Activated T-cell treated with anti-CD3 and anti-CD28 coated beads, Interleukin-2, amount 50 U/mL, for 24 hours (primary cell): Measurements from ENCODE around the gene SVBP.
"Not testable (repeated sequence)": the region's sequence is repeated elsewhere in the genome, so short reads cannot be mapped to it uniquely, and the experiment has no call there.

Source experiments
- DNase-seq: peaks from one replicate; pipeline ENCODE4 v3.0.0-alpha.2; 2020
- H3K27ac Mint-ChIP-seq: 2 replicates; pipeline ENCODE4 v1.8.0; 2020; ENCODE audit warnings: mild to moderate bottlenecking, mixed read lengths
- H3K27me3 Mint-ChIP-seq: 2 replicates; pipeline ENCODE4 v1.8.0; 2020; ENCODE audit warnings: mixed read lengths
- H3K36me3 Mint-ChIP-seq: 2 replicates; pipeline ENCODE4 v1.8.0; 2020; ENCODE audit warnings: low read depth, mixed read lengths
- H3K4me1 Mint-ChIP-seq: 2 replicates; pipeline ENCODE4 v1.8.0; 2020; ENCODE audit warnings: low read depth, mixed read lengths
- H3K4me3 Mint-ChIP-seq: 2 replicates; pipeline ENCODE4 v1.8.0; 2020; ENCODE audit warnings: mild to moderate bottlenecking, moderate library complexity, mixed read lengths
- H3K9me3 Mint-ChIP-seq: 2 replicates; pipeline ENCODE4 v1.8.0; 2020; ENCODE audit warnings: mixed read lengths

The SVBP gene

DNA sequence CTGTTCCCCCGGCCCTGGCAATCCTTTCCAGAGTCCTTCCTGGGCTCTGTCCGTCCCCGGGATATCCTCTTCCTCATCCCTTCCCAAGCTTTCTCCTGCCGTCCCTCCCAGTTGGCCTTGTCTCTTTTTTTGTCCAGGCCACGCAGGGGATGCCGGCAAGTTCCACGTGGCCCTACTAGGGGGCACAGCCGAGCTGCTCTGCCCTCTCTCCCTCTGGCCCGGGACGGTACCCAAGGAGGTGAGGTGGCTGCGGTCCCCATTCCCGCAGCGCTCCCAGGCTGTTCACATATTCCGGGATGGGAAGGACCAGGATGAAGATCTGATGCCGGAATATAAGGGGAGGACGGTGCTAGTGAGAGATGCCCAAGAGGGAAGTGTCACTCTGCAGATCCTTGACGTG is 13.4 kb upstream of the SVBP start:
- Mint-ChIP-seq H3K4me3 (no peak overlapping the region), H3K9me3 (no peaks in the 10 kb centered on the region), H3K27ac (no peak overlapping the region)

DNA sequence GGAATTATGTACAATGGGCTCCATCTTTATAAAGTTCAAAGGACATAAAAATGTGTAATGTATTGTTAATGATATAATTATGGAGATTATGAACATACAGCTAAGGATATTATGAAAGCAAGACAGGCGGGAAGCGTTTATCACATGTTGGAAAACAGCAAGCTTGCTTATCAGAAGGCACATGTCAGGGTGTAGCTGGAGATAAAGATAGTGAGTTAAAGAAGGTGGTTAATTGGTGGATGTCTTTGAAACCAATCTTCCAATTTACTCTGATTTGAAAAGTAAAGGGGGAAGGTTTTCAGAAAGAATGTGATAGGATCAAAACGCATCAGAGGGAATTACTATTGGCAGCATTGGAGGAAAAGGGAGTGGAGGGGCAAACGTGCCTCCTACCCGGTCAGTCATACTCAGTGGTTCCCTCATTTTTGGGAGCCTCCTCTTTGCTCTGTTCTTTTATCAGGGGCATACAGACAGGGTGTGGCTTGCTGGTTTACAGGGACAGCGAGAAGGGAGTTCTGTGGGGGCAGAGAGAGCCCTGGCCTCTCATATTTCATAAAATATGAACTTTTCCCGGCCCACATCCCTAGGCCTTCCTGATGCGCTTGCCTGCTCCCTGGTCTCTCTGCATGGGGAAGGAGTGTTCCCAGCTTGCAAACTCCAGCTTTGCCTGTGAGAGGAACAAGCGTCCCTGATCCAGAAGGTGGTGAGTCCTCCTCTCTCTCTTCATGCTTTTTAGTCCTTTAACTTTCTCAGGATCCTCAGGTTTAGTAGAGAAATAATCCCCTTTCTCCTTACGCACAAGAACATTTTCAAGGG is 8.0 kb upstream of the SVBP start:
- DNase-seq = no peak
- H3K9me3 Mint-ChIP-seq = no peaks in the 10 kb centered on the region
- H3K27me3 Mint-ChIP-seq = no peaks in the 10 kb centered on the region
- H3K36me3 Mint-ChIP-seq = peaks cover 2% of the 10 kb centered on the region
- H3K4me3 Mint-ChIP-seq = no peak overlapping the region
- peaks cover 9% of the 10 kb centered on the region for H3K4me1 Mint-ChIP-seq
- no peak overlapping the region for H3K27ac Mint-ChIP-seq

More for the DNA sequence above, 13.4 kb upstream of the SVBP start:
- no peak for DNase-seq
- Mint-ChIP-seq H3K4me1 (no peaks in the 10 kb centered on the region), H3K27me3 (no peaks in the 10 kb centered on the region), H3K36me3 (no peaks in the 10 kb centered on the region)

- Mint-ChIP-seq H3K4me3 (no peak overlapping the region), H3K4me1 (peaks cover 9% of the 10 kb centered on the region), H3K36me3 (peaks cover 2% of the 10 kb centered on the region), H3K27me3 (no peaks in the 10 kb centered on the region), H3K27ac (no peak overlapping the region), H3K9me3 (no peaks in the 10 kb centered on the region)
- DNase-seq = no peak
Observed at GRCh38 chr1:42824481-42825035, 7.4 kb upstream of the SVBP start.

GRCh38 chr1:42822800-42823392 is 5.7 kb upstream of the SVBP start:
- H3K4me3 Mint-ChIP-seq = no peak overlapping the region
- peaks cover 2% of the 10 kb centered on the region for H3K36me3 Mint-ChIP-seq
- no peak overlapping the region for H3K27ac Mint-ChIP-seq
- no peak for DNase-seq
- no peaks in the 10 kb centered on the region for H3K9me3 Mint-ChIP-seq
- H3K27me3 Mint-ChIP-seq = no peaks in the 10 kb centered on the region
- H3K4me1 Mint-ChIP-seq = peaks cover 12% of the 10 kb centered on the region

GRCh38 chr1:42821690-42822089 is 4.5 kb upstream of the SVBP start:
- no peak for DNase-seq
- no peak overlapping the region for H3K4me3 Mint-ChIP-seq
- H3K36me3 Mint-ChIP-seq = peaks cover 2% of the 10 kb centered on the region
- peaks cover 19% of the 10 kb centered on the region for H3K4me1 Mint-ChIP-seq
- no peaks in the 10 kb centered on the region for H3K27me3 Mint-ChIP-seq
- no peaks in the 10 kb centered on the region for H3K9me3 Mint-ChIP-seq
- no peak overlapping the region for H3K27ac Mint-ChIP-seq

- Mint-ChIP-seq H3K4me3 (no peak overlapping the region), H3K9me3 (no peaks in the 10 kb centered on the region), H3K27me3 (no peaks in the 10 kb centered on the region), H3K36me3 (peaks cover 4% of the 10 kb centered on the region), H3K4me1 (peaks cover 27% of the 10 kb centered on the region), H3K27ac (no peak overlapping the region)
- no peak for DNase-seq
Observed at GRCh38 chr1:42820813-42821212, 3.6 kb upstream of the SVBP start.

- Mint-ChIP-seq H3K36me3 (peaks cover 11% of the 10 kb centered on the region), H3K4me3 (peak overlapping the region; percentile 87), H3K4me1 (peaks cover 25% of the 10 kb centered on the region), H3K9me3 (no peaks in the 10 kb centered on the region), H3K27ac (no peak overlapping the region), H3K27me3 (no peaks in the 10 kb centered on the region)
- no peak for DNase-seq
Observed at GRCh38 chr1:42817976-42818375, 779 bp upstream of the SVBP start.

DNA sequence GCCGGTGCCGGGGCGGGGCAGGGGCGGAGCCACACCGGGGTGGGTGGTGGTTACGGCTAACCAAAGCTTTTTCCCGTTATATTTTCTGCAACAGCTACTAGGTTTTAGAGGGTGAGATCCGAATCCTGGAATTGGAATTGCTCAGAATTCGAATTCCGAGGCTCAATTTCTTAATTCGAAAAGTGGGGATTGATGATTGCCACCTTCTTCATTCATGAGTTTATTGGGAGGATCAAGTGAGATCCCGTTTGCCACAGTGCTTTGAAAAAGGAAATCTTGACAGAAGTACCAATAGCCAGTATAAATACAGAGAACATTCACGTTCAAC is 207 bp upstream of the SVBP start:
- H3K4me3 Mint-ChIP-seq = peak overlapping the region; percentile 87
- H3K27ac Mint-ChIP-seq = peak overlapping the region; percentile 52
- DNase-seq = no peak
- H3K27me3 Mint-ChIP-seq = no peaks in the 10 kb centered on the region
- H3K36me3 Mint-ChIP-seq = peaks cover 11% of the 10 kb centered on the region
- no peaks in the 10 kb centered on the region for H3K9me3 Mint-ChIP-seq
- peaks cover 23% of the 10 kb centered on the region for H3K4me1 Mint-ChIP-seq

DNA sequence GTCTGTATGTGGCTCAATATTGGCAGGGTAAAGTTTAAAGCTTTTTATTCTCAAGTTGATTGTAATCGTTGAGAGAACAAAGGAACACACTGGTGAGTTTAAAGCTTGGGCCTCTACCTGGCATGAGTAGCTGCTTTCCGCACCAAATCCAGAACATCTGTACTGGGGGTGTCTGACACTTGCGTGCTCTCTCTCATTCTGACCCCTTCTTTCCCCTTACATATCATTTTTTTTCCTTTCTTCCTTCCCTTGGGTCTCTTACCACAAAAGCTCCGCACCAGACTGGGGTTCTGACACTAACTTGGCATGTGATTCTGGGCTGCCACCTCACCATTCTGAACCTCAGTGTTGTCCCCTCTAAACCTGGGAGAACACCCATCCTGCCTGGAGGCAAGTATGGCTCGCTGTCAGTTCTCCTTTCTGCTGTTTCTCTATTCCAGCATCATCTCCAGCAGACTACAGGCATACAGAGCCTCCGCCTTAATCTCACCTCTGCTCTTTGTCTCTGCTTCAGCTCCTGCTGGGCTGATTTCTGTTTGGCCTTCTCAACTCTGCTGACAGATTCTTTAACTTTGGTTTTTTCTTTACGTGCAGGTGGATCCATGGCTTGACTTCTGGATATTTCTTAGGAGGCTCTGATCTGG is 1.1 kb downstream of the SVBP start:
- Mint-ChIP-seq H3K27me3 (no peaks in the 10 kb centered on the region), H3K36me3 (peaks cover 11% of the 10 kb centered on the region), H3K4me1 (peaks cover 23% of the 10 kb centered on the region), H3K4me3 (peak overlapping the region; percentile 87), H3K9me3 (no peaks in the 10 kb centered on the region), H3K27ac (peak overlapping the region; percentile 86)
- peak; percentile 34 for DNase-seq

- peaks cover 11% of the 10 kb centered on the region for H3K36me3 Mint-ChIP-seq
- H3K4me1 Mint-ChIP-seq = peaks cover 23% of the 10 kb centered on the region
- not testable (repeated sequence) for DNase-seq, H3K27me3 Mint-ChIP-seq, H3K4me3 Mint-ChIP-seq, H3K27ac Mint-ChIP-seq, H3K9me3 Mint-ChIP-seq
Observed at GRCh38 chr1:42814815-42815214, 2.4 kb downstream of the SVBP start.

- H3K27ac Mint-ChIP-seq = no peak overlapping the region
- H3K27me3 Mint-ChIP-seq = no peaks in the 10 kb centered on the region
- no peak overlapping the region for H3K4me3 Mint-ChIP-seq
- peaks cover 20% of the 10 kb centered on the region for H3K36me3 Mint-ChIP-seq
- no peak for DNase-seq
- H3K9me3 Mint-ChIP-seq = no peaks in the 10 kb centered on the region
- H3K4me1 Mint-ChIP-seq = peaks cover 6% of the 10 kb centered on the region
Observed at GRCh38 chr1:42807056-42807668, 10.0 kb downstream of the SVBP start.

- DNase-seq = no peak
- Mint-ChIP-seq H3K36me3 (peaks cover 20% of the 10 kb centered on the region), H3K4me1 (peaks cover 6% of the 10 kb centered on the region), H3K27me3 (no peaks in the 10 kb centered on the region), H3K4me3 (no peak overlapping the region), H3K9me3 (no peaks in the 10 kb centered on the region), H3K27ac (no peak overlapping the region)
Observed at GRCh38 chr1:42806593-42806992, 10.6 kb downstream of the SVBP start.

- no peak overlapping the region for H3K27ac Mint-ChIP-seq
- DNase-seq = no peak
- H3K36me3 Mint-ChIP-seq = peaks cover 20% of the 10 kb centered on the region
- no peaks in the 10 kb centered on the region for H3K9me3 Mint-ChIP-seq
- H3K27me3 Mint-ChIP-seq = no peaks in the 10 kb centered on the region
- no peak overlapping the region for H3K4me3 Mint-ChIP-seq
- H3K4me1 Mint-ChIP-seq = peaks cover 6% of the 10 kb centered on the region
Observed at GRCh38 chr1:42806171-42806570, 11.0 kb downstream of the SVBP start.

DNA sequence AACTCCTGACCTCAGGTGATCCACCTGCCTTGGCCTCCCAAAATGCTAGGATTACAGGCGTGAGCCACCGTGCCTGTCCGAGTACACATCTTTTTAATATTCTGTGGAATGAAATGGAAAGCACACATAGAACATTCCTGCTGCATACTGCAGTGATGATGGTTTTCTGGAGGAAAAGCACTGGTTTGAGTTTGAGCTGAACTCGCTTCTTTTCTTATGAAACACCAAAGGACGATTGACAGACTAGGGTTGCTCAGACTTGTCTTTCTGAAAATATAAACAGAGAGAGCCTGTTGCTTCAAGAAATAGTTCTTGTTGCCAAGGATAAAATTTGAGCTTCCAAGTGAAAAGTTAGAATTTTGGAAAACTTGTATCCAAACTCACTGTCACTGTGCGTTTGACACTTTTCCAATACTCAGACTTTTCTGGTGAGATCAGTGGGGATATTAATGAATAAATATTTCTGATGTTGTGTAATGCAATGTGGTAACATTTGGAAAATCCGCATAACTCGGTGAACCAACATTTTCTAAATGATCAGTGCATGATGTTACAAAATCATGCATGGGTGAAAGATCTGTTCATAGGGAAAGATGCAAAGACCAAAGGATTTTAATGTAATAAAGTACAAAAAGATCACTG is 15.2 kb downstream of the SVBP start:
- Mint-ChIP-seq H3K4me3 (no peak overlapping the region), H3K36me3 (peaks cover 17% of the 10 kb centered on the region), H3K4me1 (no peaks in the 10 kb centered on the region), H3K27me3 (no peaks in the 10 kb centered on the region), H3K27ac (no peak overlapping the region), H3K9me3 (no peaks in the 10 kb centered on the region)
- DNase-seq = no peak
